BE2C (cell line): ENCODE measurements around the gene PADI3.

Experiments used
- DNase-seq: peaks from one replicate; pipeline ENCODE4 v3.0.0-alpha.2; 2020
- H3K27me3 ChIP-seq: fragments of 250-450 bp; sonication (Bioruptor Pico); 2 replicates; pipeline ENCODE4 v1.5.1; 2020; ENCODE audit warnings: mild to moderate bottlenecking
- H3K36me3 ChIP-seq: fragments of 250-450 bp; sonication (Bioruptor Pico); 2 replicates; pipeline ENCODE4 v1.5.1; 2020; ENCODE audit warnings: mild to moderate bottlenecking
- H3K4me1 ChIP-seq: fragments of 250-450 bp; sonication (Bioruptor Pico); 2 replicates; pipeline ENCODE4 v1.5.1; 2020
- H3K4me3 ChIP-seq: 2 replicates; pipeline ENCODE4 v1.5.1; 2011; ENCODE audit warnings: low read depth, low read length
- H3K9me3 ChIP-seq: fragments of 250-450 bp; sonication (Bioruptor Pico); 2 replicates; pipeline ENCODE4 v1.5.1; 2020
- TF ChIP-seq, protein P1 (sequence below): IDR thresholded peaks from 2 replicates; pipeline ENCODE4 v1.5.1; 2012; ENCODE audit warnings: mild to moderate bottlenecking, low read depth, low read length

The PADI3 gene

DNA sequence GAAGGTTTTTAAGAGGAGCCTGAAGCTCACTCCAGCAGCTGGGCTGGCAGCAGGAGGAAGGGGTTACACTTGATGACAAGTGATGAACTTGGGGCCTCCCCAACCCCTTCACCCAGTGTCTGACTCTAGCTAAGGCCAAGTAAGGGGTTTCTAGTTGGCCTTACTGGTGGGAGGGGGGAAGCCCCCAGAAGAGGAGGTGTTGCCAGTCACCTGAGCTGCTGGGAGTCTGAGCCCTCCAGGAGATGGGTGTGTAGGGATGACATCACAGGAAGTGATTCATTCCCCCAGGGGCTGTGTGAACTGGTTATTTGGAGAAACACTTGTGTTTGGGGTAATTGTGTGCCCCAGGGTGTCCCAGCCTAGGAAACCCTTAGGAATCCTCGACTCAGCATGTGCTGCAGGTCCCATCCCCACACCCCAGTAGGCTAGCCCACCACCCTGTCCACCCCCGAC is 40.9 kb upstream of the PADI3 start:
- no peaks in the 10 kb centered on the region for H3K4me1 ChIP-seq
- H3K4me3 ChIP-seq = no peak overlapping the region
- TF ChIP-seq, protein P1, sequence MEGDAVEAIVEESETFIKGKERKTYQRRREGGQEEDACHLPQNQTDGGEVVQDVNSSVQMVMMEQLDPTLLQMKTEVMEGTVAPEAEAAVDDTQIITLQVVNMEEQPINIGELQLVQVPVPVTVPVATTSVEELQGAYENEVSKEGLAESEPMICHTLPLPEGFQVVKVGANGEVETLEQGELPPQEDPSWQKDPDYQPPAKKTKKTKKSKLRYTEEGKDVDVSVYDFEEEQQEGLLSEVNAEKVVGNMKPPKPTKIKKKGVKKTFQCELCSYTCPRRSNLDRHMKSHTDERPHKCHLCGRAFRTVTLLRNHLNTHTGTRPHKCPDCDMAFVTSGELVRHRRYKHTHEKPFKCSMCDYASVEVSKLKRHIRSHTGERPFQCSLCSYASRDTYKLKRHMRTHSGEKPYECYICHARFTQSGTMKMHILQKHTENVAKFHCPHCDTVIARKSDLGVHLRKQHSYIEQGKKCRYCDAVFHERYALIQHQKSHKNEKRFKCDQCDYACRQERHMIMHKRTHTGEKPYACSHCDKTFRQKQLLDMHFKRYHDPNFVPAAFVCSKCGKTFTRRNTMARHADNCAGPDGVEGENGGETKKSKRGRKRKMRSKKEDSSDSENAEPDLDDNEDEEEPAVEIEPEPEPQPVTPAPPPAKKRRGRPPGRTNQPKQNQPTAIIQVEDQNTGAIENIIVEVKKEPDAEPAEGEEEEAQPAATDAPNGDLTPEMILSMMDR = no peak
- H3K9me3 ChIP-seq = no peaks in the 10 kb centered on the region
- no peaks in the 10 kb centered on the region for H3K36me3 ChIP-seq
- DNase-seq = no peak
- no peaks in the 10 kb centered on the region for H3K27me3 ChIP-seq

DNA sequence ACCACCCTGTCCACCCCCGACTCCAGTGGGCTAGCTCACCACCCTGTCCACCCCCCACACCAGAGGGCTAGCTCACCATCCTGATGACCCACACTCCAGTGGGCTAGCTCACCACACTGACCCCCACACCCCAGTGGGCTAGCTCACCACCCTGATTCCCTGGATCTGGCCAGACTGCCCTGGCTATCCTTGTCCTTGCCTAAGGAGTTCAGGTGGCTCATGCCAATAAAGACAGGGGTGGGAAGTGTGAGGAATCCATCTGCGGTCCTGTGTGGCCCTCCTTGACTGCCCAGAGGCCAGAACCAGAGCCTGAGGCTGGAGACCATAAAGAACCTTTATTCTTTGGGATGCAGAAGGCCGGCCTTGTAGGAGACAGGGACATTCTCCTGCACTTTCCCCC is 40.4 kb upstream of the PADI3 start:
- Histone ChIP-seq H3K36me3 (no peaks in the 10 kb centered on the region), H3K9me3 (no peaks in the 10 kb centered on the region), H3K4me3 (no peak overlapping the region), H3K27me3 (no peaks in the 10 kb centered on the region), H3K4me1 (no peaks in the 10 kb centered on the region)
- no peak for DNase-seq
- TF ChIP-seq, protein P1 = no peak

DNA sequence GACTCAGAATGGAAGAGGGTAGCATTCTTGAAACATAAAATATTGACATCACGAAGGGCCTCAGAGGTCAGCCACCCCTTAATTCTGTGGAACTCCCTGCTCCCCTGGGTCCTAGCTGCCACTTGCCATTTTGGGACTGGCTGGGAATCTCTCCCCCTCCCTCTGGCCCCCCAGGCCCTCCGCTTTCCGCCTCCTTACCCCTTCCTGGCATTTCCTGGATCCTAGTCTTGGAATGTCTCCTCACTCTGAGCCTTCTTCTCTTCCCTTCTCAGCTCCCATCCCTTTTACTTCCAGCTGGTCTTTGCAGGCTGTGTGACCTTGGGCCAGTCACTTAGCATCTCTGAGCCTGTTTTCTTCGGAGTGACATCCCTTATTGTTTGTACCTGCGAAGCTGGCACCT is 39.5 kb upstream of the PADI3 start:
- DNase-seq = no peak
- Histone ChIP-seq H3K9me3 (no peaks in the 10 kb centered on the region), H3K4me3 (no peak overlapping the region), H3K27me3 (no peaks in the 10 kb centered on the region), H3K36me3 (no peaks in the 10 kb centered on the region), H3K4me1 (no peaks in the 10 kb centered on the region)
- TF ChIP-seq, protein P1 = no peak

DNA sequence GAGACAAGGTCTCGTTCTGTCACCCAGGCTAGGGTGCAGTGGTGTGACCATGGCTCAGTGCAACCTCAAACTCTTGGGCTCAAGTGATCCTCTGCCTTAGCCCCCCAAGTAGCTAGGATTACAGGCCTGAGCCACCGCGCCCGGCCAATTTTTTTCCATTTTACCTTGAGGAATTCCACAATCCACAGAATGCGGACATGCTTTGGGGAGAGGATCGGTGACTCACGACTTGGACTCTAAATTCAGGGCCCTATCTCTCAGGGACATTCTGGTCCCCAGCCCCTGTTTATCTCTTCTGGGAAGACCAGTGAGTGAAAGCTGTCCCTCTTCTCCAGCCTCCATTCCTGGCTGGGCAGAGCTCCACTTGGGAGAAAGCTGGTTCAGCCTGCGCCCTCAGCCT is 38.7 kb upstream of the PADI3 start:
- Histone ChIP-seq H3K27me3 (no peaks in the 10 kb centered on the region), H3K9me3 (no peaks in the 10 kb centered on the region), H3K4me3 (no peak overlapping the region), H3K36me3 (no peaks in the 10 kb centered on the region), H3K4me1 (no peaks in the 10 kb centered on the region)
- TF ChIP-seq, protein P1 = no peak
- no peak for DNase-seq

DNA sequence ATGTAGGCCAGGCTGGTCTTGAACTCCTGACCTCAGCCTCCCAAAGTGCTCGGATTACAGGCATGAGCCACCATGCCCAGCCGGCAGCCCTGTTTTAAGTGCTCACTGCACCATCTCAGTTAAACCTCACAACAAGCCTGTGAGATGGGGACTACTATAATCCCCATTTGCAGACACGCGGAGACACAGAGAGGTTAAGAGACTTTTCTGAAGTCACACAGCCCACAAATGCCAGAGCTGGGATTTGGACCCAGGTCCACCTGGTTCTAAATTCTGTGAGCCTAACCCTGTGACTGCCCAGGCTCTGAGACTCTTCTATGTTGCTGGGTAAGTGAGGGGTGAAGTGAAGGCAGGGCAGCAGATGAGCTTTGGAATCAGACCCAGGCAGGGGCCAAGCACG is 37.5 kb upstream of the PADI3 start:
- H3K4me3 ChIP-seq = no peak overlapping the region

DNA sequence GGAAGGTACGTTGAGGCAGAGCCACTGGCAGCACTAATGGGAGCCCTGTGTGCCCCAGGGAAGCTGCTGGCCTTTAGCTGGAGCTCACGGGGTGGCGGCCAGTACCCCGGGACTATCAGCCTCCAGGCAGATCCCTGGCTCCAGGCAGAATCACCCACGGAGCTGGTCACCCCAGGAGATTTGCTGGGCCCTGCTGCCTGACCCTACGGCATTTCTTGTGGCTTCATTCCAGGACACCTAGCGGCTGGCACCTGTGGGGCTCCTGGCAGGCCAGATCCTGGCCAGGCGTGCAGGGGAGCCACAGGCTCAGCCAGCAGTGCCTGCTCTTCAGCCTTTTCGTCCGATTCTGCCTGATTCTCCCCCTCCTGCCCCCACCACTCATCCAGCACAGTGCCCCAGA is 36.9 kb upstream of the PADI3 start:
- Histone ChIP-seq H3K36me3 (no peaks in the 10 kb centered on the region), H3K27me3 (no peaks in the 10 kb centered on the region), H3K4me3 (no peak overlapping the region), H3K9me3 (no peaks in the 10 kb centered on the region), H3K4me1 (no peaks in the 10 kb centered on the region)
- TF ChIP-seq, protein P1 = no peak
- DNase-seq = no peak

More for the DNA sequence above, 37.5 kb upstream of the PADI3 start:
- Histone ChIP-seq H3K4me1 (no peaks in the 10 kb centered on the region), H3K36me3 (no peaks in the 10 kb centered on the region), H3K27me3 (no peaks in the 10 kb centered on the region), H3K9me3 (no peaks in the 10 kb centered on the region)
- TF ChIP-seq, protein P1 = no peak
- no peak for DNase-seq
